Activated CD8-positive, alpha-beta memory T cell treated with anti-CD3 and anti-CD28 coated beads, Interleukin-2, amount 50 U/mL, for 4 hours (primary cell): Measurements from ENCODE around the gene SPATA32.

Source experiments
- DNase-seq: peaks from one replicate; pipeline ENCODE4 v3.0.0-alpha.2; 2020

Gene SPATA32

DNA sequence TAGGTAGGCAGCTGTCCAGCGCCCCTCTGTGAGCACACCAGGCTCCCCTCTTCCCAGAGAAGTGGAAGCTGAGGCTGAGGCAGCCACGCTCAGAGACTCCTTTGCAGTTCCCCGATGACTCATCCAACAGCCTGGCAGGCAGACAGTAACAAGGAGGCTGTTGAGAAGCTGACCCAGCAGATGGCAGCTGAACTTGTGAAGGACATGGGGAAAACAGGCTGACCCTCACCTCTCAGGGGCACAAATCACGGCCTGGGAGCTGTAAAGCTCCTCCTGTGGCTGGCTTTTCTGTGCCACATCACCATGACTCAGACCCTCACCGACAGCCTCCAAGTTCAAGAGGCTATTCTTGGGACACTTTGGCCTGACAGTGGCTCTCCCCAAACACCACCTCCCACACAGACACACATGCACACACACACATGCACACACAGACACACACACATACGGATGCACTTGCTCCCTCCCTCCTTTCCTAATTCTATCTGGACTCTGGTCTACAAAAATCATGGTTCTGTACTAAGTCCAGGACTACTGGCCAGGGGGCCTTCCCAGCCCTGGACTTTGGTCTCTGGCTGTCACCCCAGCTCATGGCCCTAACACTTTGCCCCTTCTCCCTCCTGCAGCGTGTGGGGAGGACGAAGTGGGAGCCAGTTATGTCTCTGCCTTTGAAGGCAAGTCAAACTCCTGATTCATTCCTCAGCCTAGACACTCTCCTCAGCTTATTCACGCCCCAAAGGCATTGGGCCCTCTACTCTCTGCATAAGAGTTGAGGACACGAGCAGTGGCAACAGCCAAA is 31.7 kb upstream of the SPATA32 start:
- DNase-seq, result no peak

GRCh38 chr17:45292696-45293412 is 31.0 kb upstream of the SPATA32 start:
- DNase-seq, result no peak

GRCh38 chr17:45291171-45291805 is 29.4 kb upstream of the SPATA32 start:
- DNase-seq, result no peak

- no peak for DNase-seq
These were observed 28.4 kb upstream of the SPATA32 start for GRCh38 chr17:45290269-45290765.

- no peak for DNase-seq
These were observed 27.7 kb upstream of the SPATA32 start for GRCh38 chr17:45289301-45290268.

DNA sequence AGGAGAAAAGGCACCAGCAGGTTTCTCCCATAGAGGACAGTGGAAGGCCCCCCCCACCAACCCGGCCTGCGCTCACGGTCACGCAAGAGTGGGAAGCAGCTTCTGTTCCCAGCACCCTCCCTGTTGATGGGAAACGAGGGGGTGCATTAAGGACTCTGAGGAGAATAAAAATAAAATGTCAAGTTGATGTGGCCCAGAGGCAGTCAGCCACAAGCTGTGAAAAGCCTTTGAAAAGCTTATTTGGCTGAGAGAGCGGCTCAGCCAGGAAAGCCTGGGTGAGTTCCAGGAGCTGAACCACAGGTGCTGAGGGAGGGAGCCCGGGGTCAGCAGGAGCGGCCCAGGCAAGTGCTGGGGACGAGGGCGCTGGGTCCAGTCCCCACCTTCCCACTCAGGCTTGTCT is 26.9 kb upstream of the SPATA32 start:
- no peak for DNase-seq

GRCh38 chr17:45287526-45288500 is 25.9 kb upstream of the SPATA32 start:
- DNase-seq, result no peak

- no peak for DNase-seq
These were observed 24.4 kb upstream of the SPATA32 start for GRCh38 chr17:45286286-45286685.

DNA sequence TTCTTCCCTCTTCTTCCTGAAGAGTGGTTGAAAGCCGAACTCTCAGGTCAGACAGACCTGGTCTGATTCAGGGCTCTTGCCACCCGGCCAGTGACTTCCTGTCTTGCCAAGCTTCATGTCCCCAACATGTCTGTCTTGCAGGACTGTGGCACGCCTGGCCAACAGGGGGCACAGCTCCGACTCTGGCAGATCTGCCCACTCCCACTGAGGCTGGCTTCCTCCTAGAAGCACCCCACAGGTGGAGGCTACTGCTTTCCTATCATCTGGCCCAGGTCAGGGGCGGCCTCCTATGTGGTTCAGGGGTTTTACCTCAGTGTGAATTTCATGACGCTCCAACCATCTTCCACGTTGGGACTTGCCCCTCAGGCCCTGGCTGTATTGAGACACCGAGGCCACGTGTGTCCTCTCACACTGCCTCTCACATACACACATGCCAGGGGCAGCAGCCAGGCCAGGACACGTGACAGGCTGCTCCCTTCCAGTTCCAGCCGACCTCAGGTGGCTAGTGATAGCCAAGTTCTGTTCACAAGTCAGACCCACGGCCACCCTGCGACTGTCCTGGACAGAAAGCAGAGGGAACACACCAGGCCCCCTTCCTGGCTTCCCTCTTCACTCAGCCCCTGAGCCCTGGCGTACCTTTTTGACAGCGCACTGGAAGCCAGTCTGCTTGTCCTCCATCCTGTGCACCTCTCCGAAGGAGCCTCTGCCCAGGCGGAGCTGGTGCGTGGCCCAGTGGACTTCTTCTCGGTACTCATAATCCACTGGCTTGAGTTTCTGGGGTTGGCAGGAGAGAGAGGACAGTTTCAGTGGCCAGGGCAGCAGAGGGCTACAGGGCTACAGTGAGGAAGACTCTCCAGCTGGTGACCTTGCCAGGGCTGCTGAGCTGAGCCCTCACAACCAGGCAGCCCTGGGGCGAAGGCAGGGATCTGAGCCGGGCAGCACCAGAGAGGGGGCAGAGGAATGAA is 22.6 kb upstream of the SPATA32 start:
- peak; percentile 51 for DNase-seq

GRCh38 chr17:45283711-45284110 is 21.8 kb upstream of the SPATA32 start:
- no peak for DNase-seq

DNA sequence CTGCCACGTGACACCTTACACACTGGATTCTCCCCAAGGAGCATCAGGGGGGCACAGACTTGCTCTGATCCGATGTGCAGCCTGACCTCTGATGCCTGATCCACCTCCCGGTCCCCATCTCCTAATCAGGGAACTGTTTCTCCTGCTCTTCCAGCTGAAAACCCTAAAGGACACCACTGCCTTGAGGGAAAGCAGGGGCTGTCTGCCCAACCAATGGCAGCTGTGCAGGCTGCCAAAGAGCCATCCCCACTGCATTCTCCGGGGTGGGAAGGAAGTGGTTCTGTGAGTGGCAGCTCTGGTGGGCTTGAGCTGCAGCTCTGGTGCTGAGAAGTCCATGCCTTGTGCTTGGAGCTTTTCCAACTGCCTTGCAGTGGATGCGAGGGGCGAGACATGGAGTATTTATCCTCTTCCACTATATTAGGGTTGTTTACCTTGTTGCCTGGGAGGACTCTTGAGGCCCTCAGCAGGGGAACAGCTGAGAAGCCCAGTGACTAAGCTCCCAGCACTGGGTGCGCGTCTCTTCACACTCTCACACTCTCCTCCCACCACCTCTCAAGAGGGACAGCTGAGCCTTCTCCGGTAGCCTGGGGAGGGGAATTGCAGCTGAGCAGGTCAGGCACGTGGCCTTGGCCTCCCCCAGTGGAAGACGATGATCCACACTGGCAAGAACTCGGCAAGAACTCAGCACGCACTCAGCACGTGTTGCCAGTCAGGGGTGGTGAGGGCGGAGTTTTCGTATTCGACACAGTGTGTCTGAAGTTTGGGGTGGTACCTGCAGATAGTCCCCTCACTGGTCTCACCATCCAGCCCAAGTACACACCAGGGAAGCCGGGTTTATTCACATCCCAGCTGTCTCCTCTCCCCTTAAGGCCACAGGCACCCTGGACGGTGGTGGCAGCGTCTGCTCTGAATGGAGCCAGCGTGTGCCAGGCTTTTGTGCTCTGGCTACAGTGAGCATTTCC is 21.1 kb upstream of the SPATA32 start:
- DNase-seq, result no peak

GRCh38 chr17:45279898-45280297 is 18.0 kb upstream of the SPATA32 start:
- no peak for DNase-seq

DNA sequence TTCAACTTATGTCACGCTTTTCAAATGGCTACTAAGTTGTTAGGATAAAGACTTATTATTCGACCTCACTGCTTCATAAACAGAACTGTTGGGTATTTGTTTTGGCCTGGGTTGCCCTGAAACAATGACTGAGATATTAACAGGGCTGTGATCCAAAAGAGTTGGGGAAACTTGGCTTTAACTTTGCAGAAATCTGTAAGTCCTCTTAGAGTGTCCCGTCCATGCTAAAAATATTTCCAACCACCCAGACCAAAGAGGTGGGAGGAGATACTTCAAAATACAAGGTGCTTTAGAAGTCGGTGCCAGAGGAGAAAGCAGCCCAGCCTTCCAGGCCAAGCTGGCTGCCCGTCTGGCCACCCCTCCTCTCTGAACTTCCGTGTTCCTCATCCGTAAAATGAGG is 16.1 kb upstream of the SPATA32 start:
- DNase-seq, result no peak

DNA sequence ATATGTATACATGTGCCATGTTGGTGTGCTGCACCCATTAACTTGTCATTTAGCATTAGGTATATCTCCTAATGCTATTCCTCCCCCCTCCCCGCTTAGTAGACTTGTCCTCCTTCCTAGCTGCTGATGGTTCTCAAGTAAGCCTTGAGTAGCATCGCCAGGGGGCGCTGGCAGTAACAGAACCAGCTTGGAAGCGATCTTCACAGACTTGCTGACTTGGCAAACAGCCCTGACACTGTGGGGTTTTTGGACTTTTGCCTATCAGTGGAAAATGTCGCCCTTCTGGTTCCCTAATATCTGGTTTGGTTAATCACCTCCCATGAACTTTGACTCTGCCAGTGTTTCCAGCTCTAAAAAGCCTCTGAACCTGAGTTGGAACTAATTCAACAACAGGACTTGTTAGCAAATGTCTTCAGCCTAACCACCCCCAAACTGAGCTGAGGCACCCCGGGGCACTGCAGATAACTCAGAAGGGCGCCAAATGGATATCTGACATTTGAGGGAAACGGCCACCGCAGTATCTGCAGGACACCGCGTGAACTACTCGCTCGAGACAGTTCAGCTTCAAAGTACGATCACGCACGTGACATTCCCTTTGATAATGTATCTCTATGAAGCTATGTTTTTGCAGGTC is 15.4 kb upstream of the SPATA32 start:
- peak; percentile 92 for DNase-seq

GRCh38 chr17:45276031-45276430 is 14.1 kb upstream of the SPATA32 start:
- no peak for DNase-seq

GRCh38 chr17:45274033-45274432 is 12.1 kb upstream of the SPATA32 start:
- DNase-seq, result no peak

DNA sequence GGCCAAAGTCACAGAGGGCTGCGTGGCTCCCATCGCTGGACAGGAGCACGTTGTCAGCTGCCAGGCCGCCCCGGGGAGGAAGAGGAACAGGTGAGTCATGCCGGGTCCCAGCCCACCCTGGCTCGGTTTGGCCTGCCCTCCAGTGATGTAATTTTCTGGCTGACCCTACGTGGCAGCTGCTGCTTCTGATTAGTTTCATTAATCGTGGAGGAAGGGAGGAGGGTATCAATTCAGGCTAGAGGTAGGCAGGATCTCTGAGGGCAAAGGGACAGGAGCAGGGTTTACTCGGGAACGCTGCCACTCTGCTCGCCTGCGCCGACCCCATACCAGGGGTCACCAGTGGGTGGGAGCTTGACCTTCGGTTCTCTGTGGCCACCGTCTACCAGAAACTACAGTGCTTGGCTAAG is 11.7 kb upstream of the SPATA32 start:
- DNase-seq, result no peak

- DNase-seq, result no peak
These were observed 9.7 kb upstream of the SPATA32 start for GRCh38 chr17:45271603-45272002.
